ENCODE data around the gene INTS11.

The INTS11 gene

DNA sequence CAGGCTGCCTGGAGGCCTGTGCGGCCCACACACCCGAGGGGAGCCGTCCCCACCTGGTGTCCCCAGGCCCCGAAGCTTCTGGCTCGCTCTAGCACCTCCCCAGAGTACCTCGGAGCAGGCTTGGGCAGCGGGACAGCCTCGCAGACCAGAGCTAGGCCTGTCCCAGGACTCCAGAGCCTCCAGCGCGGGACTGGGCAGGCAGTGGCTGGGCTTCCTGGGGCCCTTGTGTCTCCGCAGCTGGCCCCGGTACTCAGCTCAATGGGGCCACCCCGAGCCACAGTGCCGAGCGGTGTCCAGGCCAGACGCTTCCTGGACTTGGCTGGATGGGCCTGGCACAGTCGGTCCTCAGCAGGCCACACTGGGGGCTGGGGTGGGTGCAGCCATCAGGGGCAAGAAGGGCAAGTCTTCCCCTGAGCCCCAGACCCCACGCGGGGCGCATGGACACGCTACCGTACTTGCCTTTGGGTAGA is 39.3 kb downstream of the INTS11 start:
- no peak for DNase-seq (ENCODE audit: low read depth in 3 of 3)

GRCh38 chr1:1284221-1285101 is 40.0 kb downstream of the INTS11 start:
- no peak for DNase-seq (ENCODE audit: low read depth in 3 of 3)

DNA sequence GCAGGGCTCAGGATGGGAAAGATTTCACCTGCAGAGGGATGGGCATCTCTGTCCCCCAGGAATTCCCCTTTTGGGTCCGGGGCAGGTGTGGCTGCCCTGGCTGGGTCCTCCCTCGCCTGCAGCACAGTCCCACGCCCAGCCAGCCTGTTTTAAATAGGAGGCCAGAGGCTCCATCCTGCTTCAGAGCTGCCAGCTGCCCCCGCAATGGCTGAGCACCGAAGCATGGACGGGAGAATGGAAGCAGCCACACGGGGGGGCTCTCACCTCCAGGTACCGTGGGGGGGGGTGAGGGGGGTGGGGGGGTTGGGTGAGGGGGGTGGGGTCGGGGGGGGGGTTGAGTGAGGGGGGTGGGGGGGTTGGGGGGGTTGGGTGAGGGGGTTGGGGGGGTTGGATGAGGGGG is 40.6 kb downstream of the INTS11 start:
- no peak for DNase-seq (ENCODE audit: low read depth in 3 of 3)

DNA sequence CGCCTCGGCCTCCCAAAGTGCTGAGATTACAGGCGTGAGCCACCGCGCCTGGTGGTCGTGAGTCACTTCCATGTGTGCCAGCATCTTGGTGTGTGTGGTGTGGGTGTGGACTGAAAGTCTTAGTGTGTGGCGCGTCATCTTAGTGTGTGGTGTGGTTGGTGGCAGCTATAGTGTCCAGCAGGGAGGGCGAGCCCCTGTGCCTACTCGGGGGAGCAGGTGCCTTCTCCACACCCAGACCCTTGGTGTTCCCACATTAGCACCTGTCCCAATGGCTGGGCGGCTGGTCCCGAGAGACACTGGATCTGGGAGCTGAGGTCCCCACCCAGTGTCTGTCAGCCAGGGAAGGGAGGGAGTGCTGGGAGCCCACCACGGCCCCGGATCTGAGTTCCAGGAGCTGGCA is 41.5 kb downstream of the INTS11 start:
- no peak for DNase-seq (ENCODE audit: low read depth in 3 of 3)

- DNase-seq (ENCODE audit: low read depth in 3 of 3): no peak
These were observed 42.7 kb downstream of the INTS11 start for GRCh38 chr1:1281533-1282321.

GRCh38 chr1:1280782-1281481 is 43.5 kb downstream of the INTS11 start:
- no peak for DNase-seq (ENCODE audit: low read depth in 3 of 3)

GRCh38 chr1:1279028-1279427 is 45.4 kb downstream of the INTS11 start:
- no peak for DNase-seq (ENCODE audit: low read depth in 3 of 3)

GRCh38 chr1:1278620-1279019 is 45.8 kb downstream of the INTS11 start:
- DNase-seq (ENCODE audit: low read depth in 3 of 3): no peak

GRCh38 chr1:1275836-1276235 is 48.6 kb downstream of the INTS11 start:
- DNase-seq (ENCODE audit: low read depth in 3 of 3): no peak

DNA sequence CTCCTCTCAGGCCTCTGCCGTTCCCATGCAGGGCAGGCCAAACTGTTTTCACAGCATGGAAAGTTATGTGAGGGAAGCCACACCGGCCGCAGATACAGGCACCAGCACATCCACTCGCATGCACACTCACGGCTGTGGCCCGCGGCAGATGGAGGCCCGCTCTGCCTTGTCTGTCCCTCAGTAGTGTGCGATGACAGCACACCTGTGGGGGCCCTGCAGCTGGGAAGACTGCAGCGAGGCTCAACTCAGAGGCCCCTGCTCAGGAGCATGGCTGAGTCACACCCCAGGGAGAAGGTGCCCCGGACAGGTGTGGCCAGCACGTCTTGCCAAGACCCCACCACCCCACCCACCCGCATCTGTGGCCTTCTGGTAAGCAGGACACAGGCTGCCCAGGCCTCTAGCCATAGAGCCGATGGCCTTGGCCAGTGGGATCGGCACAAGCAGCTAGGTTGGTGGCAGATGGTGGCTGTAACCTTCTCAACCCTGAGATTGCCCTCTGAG is 49.5 kb downstream of the INTS11 start:
- no peak for DNase-seq (ENCODE audit: low read depth in 3 of 3)

DNA sequence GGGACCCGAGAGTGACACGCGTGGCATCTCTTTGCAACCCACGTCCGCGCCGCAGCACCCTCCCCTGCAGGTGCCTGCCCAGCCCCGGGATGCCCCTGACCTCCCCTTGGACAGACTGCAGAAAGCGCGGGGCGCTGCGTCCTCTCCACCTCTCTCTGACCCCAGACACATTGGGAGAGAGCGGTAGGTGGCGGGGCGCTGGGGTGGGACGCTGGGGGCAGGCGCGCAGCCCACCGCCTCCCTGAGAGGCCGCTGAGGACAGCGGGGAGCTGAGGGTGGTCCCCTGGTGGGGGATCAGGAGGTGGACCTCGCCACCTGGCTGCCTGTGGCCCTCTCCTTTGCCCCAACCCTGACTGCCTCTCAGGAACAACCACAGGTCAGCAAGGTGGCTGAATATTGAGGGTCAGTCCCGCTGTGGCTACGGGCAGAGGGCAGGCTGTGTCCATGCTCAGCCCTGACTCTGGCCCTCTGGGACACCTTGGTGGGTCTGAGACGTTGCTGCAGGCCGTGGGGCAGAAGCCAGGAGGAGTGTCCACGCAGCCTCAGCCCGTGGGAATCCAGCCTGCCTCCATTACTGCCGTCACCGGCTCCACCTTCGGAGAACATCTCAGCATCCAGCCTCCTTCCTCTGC is 50.0 kb downstream of the INTS11 start:
- no peak for DNase-seq (ENCODE audit: low read depth in 3 of 3)

DNA sequence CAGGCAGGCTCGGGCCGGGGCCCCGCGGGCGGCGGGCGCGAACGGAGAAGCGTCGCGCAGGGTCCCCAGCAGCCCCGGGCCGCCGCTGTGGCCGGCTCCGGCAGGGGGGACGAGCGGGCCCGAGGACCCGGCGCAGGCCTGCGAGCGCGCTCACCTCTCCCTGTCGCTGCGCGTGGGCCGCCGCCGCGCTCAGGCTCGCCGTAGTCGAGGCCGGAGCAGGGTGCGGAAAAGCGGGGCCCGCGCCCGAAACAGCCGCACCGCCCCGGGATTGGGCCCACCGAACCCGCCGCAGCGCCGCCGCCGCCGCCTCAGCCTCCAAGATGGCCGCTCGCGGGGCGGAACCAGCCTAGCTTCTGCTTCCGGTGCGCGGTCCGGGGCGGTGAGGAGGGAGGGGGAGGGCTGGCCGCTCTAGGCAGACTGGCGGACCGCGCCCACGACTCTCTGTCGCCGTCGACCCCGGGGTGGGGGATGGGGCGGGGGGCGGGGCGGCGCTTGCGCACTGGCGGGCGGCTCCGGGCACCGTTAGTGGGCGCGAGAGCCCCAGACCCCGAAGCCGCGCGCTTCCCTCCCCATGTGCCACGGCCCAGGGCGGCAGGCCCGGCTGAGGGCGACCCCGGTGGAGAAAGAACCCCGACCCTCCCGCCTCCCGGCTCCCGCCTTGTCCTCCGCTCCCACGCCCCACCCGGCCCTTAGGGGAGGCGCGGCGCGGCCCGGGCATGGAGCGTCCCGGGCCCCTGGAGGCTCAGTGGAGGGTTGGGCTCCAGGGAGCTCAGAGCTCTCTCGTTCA is 50.8 kb downstream of the INTS11 start, which contains the start of gene UBE2J2:
UBE2J2 (minus strand) TSS at position 343 of the 787 bp plus-strand sequence. CDS start 5,862 bp downstream, outside the sequence.
- DNase-seq (ENCODE audit: low read depth in 3 of 3): peak; percentile 89 to 95 (median 92)

GRCh38 chr1:1273209-1273511 is 51.3 kb downstream of the INTS11 start:
- no peak for DNase-seq (ENCODE audit: low read depth in 3 of 3)

GRCh38 chr1:1272341-1273208 is 51.9 kb downstream of the INTS11 start:
- DNase-seq (ENCODE audit: low read depth in 3 of 3): no peak

DNA sequence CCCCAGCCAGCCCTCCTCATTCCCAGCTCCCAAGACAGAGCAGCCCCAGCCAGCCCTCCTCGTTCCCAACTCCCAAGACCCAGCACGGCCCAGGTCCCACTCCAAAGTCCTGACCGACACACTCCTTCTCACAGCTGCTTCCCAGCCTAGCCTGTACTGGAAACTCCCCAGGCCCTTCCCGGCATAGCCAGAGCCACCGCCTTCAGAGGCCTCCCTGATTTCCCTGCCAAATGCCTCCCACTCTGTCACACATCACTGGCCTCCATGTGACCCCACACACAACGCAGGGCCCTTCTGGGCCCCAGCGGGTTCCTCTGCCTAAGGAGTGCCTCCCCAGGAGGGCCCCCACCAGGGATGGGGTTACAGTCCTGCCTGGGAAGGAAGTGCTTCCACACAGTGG is 53.6 kb downstream of the INTS11 start:
- no peak for DNase-seq (ENCODE audit: low read depth in 3 of 3)

- DNase-seq (ENCODE audit: low read depth in 3 of 3): no peak
These were observed 56.2 kb downstream of the INTS11 start for GRCh38 chr1:1268284-1268682.

DNA sequence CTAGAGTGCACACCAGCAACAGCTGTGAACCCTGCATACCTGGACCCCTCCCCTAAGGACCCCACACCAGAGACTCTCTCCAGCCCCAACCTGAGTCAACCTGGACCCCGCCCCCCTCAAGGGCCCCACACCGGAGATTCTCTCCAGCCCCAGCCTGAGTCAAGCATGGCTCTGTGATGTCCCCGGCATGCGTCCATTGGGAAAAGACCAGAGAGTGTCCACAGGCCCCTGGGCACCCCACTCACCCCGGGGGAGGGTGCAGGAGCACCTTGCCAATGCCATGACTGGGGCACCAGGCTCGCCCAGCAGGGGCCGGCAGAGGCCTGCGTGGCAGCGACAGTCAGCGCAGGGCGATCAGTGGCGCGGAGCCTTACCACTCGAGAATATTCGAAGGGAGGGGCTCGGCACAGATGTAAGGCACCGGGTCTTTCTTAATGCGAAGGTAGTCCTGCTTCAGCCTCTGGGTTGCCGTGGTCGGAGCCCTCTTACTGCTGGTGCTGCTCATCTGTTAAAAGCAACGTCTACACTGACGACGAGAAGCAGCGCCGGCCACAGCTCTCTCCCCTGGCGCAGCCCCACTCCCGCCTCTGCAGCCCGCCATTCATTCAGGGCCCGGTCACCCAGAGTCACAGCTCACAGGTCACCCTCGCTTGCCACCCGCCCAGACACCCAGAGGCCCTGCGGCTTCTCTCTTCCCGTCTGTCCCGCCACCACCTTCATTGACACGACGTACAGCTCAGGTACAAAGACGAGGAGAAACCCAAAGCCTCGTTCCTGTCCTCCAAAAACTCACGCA is 56.8 kb downstream of the INTS11 start:
- no peak for DNase-seq (ENCODE audit: low read depth in 3 of 3)

- DNase-seq (ENCODE audit: low read depth in 3 of 3): no peak
These were observed 59.6 kb downstream of the INTS11 start for GRCh38 chr1:1264868-1265272.

- DNase-seq (ENCODE audit: low read depth in 3 of 3): no peak
These were observed 60.4 kb downstream of the INTS11 start for GRCh38 chr1:1264026-1264425.

All from stimulated activated CD4-positive, alpha-beta T cell treated with anti-CD3 and anti-CD28 coated beads, TNF-alpha, amount 100 ng/mL, for 24 hours (primary cell).